Measurements from ENCODE around the gene SNRNP48. TPM values are rescaled to one million over a fixed set of nuclear protein-coding genes. Genes with fewer than 3 reads are reported as not detected.

The SNRNP48 gene
- total RNA-seq, 1 experiment from 2014 or later = 29.4 TPM

- H3K27ac ChIP-seq (ENCODE audit: low read depth, low read length, poor library complexity, severe bottlenecking) = no peak overlapping the region
- no peaks in the 10 kb centered on the region for H3K36me3 ChIP-seq (ENCODE audit: insufficient read depth, low read length, poor library complexity, severe bottlenecking)
- ChIA-PET POLR2A (ENCODE audit: low non-redundant PET) (no interaction called here), CTCF (no interaction called here)
- no peaks in the 10 kb centered on the region for H3K9me3 ChIP-seq (ENCODE audit: low read depth, low read length, poor library complexity, severe bottlenecking)
- peaks cover 52% of the 10 kb centered on the region for H3K27me3 ChIP-seq (replicated peaks; ENCODE audit: insufficient read depth, low read depth, low read length, poor library complexity)
- no peak for TF ChIP-seq EZH2 (IDR thresholded peaks at IDR 0.05; ENCODE audit: borderline replicate concordance, low read depth, low read length, poor library complexity, severe bottlenecking)
- TF ChIP-seq, protein P1, sequence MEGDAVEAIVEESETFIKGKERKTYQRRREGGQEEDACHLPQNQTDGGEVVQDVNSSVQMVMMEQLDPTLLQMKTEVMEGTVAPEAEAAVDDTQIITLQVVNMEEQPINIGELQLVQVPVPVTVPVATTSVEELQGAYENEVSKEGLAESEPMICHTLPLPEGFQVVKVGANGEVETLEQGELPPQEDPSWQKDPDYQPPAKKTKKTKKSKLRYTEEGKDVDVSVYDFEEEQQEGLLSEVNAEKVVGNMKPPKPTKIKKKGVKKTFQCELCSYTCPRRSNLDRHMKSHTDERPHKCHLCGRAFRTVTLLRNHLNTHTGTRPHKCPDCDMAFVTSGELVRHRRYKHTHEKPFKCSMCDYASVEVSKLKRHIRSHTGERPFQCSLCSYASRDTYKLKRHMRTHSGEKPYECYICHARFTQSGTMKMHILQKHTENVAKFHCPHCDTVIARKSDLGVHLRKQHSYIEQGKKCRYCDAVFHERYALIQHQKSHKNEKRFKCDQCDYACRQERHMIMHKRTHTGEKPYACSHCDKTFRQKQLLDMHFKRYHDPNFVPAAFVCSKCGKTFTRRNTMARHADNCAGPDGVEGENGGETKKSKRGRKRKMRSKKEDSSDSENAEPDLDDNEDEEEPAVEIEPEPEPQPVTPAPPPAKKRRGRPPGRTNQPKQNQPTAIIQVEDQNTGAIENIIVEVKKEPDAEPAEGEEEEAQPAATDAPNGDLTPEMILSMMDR (conservative IDR thresholded peaks at IDR 0.05; ENCODE audit: low read depth, low read length) = no peak
- no peak overlapping the region for H3K4me3 ChIP-seq (ENCODE audit: low read depth, low read length, poor library complexity, severe bottlenecking)
- H3K4me1 ChIP-seq (ENCODE audit: insufficient read depth, low read length, poor library complexity, severe bottlenecking) = peaks cover 4% of the 10 kb centered on the region
- intact Hi-C loops (cut with micrococcal nuclease; ENCODE audit: unreplicated experiment) = no loop called here
- BruUV-seq (replicated peaks) = no TSS peak
- no peak for DNase-seq (ENCODE audit: low spot score)
These were observed 42.7 kb upstream of the SNRNP48 start for GRCh38 chr6:7547315-7547714.

GRCh38 chr6:7550433-7550801 is 39.6 kb upstream of the SNRNP48 start:
- Histone ChIP-seq H3K27me3 (replicated peaks; ENCODE audit: insufficient read depth, low read depth, low read length, poor library complexity) (peaks cover 25% of the 10 kb centered on the region), H3K36me3 (ENCODE audit: insufficient read depth, low read length, poor library complexity, severe bottlenecking) (no peaks in the 10 kb centered on the region), H3K4me3 (ENCODE audit: low read depth, low read length, poor library complexity, severe bottlenecking) (no peak overlapping the region), H3K4me1 (ENCODE audit: insufficient read depth, low read length, poor library complexity, severe bottlenecking) (no peaks in the 10 kb centered on the region), H3K9me3 (ENCODE audit: low read depth, low read length, poor library complexity, severe bottlenecking) (no peaks in the 10 kb centered on the region), H3K27ac (ENCODE audit: low read depth, low read length, poor library complexity, severe bottlenecking) (no peak overlapping the region)
- CTCF ChIA-PET = no interaction called here
- BruUV-seq (replicated peaks) = no TSS peak
- intact Hi-C loops (cut with micrococcal nuclease; ENCODE audit: unreplicated experiment) = no loop called here
- no peak for DNase-seq (ENCODE audit: low spot score)
- TF ChIP-seq, protein P1 (conservative IDR thresholded peaks at IDR 0.05; ENCODE audit: low read depth, low read length) = no peak
- no peak for TF ChIP-seq EZH2 (IDR thresholded peaks at IDR 0.05; ENCODE audit: borderline replicate concordance, low read depth, low read length, poor library complexity, severe bottlenecking)
- POLR2A ChIA-PET (ENCODE audit: low non-redundant PET) = no interaction called here

DNA sequence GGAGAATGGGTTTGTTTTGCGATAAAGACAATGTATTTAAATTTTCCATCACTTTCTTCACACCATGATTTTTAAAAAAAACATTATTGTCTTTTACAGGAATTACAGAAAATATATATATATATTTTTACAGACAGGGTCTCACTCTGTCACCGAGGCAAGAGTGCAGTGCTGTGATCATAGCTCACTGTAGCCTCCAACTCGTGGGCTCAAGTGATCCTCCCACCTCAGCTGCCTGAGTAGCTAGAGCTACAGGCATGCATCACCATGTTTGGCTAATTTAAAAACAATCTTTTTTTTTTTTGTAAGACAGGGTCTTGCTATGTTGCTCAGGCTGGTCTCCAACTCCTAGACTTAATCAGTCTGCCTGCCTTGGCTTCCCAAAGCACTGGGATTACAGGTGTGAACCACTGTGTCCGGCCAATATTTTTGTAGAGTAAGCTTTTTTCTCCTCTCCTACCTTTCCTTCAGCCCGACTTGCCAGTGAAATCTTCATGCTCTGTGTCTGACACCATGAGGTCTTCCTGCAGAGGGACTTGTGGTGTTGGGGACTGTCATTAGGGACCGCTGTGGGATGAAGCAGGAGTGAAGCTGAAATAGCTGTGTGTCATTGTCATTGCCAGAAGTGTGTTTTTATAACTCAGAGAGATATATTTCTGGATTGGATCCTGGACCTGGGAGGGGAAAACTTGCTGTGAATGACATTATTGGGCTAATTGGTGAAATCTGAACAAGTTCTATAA is 35.3 kb upstream of the SNRNP48 start:
- no peak for DNase-seq (ENCODE audit: low spot score)
- CTCF ChIA-PET = no interaction called here
- POLR2A ChIA-PET (ENCODE audit: low non-redundant PET) = no interaction called here
- Histone ChIP-seq H3K36me3 (ENCODE audit: insufficient read depth, low read length, poor library complexity, severe bottlenecking) (no peaks in the 10 kb centered on the region), H3K4me3 (ENCODE audit: low read depth, low read length, poor library complexity, severe bottlenecking) (no peak overlapping the region), H3K9me3 (ENCODE audit: low read depth, low read length, poor library complexity, severe bottlenecking) (no peaks in the 10 kb centered on the region), H3K4me1 (ENCODE audit: insufficient read depth, low read length, poor library complexity, severe bottlenecking) (no peaks in the 10 kb centered on the region), H3K27me3 (replicated peaks; ENCODE audit: insufficient read depth, low read depth, low read length, poor library complexity) (peaks cover 8% of the 10 kb centered on the region), H3K27ac (ENCODE audit: low read depth, low read length, poor library complexity, severe bottlenecking) (no peak overlapping the region)
- intact Hi-C loops (cut with micrococcal nuclease; ENCODE audit: unreplicated experiment) = no loop called here
- BruUV-seq (replicated peaks) = no TSS peak
- TF ChIP-seq EZH2 (IDR thresholded peaks at IDR 0.05; ENCODE audit: borderline replicate concordance, low read depth, low read length, poor library complexity, severe bottlenecking) = no peak
- TF ChIP-seq, protein P1 (conservative IDR thresholded peaks at IDR 0.05; ENCODE audit: low read depth, low read length) = no peak
